IPS-18c (cell line): ENCODE results near the gene TMEM250.

Experiments used
- H3K4me3 ChIP-seq: 2 replicates; pipeline ENCODE4 v1.7.0; 2013; ENCODE audit warnings: low read depth, mild to moderate bottlenecking, low read length, moderate library complexity; ENCODE audit not compliant: insufficient read depth
- H3K9me3 ChIP-seq: one replicate; pipeline ENCODE4 v1.6.1; 2013; ENCODE audit warnings: mild to moderate bottlenecking, low read length, moderate library complexity; ENCODE audit not compliant: control insufficient read depth, insufficient read depth

TMEM250 gene

GRCh38 chr9:136083558-136084062, 35.1 kb downstream of the TMEM250 start:
- Histone ChIP-seq H3K4me3 (no peak overlapping the region), H3K9me3 (no peaks in the 10 kb centered on the region)

- H3K9me3 ChIP-seq, result no peaks in the 10 kb centered on the region
- no peak overlapping the region for H3K4me3 ChIP-seq
Observed at GRCh38 chr9:136082496-136083361, 35.9 kb downstream of the TMEM250 start.

DNA sequence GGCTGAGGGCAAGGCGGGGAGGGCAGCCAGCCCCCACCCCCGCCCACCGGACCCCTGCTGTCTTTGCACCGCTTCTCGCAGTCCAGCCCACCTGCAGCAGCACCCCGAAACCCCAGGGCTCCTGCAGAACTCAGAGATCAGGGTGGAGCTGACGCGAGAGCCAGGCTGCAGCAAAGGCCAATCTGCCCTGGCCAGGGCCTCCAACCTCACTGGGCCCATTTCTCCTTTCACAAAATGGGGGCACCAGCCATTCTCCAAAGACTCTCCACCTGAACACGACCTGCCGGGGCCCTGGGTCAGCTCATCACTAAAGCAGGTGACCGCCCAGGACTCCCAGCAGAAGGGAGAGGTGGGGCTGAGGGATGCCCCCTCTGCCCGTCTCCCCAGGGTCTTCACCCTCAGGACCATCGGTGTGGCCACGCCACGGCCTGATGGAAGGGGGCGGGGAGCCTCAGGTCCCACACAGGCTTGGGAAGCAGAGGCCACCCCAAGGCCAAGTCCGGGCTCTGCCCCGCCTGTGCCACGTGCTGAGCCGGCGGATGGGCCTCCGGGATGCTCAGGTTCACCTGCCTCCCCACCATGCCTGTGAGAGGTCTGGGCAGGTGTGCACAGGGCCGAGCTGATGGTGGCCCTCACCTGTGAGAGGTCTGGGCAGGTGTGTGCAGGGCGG, 36.7 kb downstream of the TMEM250 start:
- Histone ChIP-seq H3K9me3 (no peaks in the 10 kb centered on the region), H3K4me3 (no peak overlapping the region)

DNA sequence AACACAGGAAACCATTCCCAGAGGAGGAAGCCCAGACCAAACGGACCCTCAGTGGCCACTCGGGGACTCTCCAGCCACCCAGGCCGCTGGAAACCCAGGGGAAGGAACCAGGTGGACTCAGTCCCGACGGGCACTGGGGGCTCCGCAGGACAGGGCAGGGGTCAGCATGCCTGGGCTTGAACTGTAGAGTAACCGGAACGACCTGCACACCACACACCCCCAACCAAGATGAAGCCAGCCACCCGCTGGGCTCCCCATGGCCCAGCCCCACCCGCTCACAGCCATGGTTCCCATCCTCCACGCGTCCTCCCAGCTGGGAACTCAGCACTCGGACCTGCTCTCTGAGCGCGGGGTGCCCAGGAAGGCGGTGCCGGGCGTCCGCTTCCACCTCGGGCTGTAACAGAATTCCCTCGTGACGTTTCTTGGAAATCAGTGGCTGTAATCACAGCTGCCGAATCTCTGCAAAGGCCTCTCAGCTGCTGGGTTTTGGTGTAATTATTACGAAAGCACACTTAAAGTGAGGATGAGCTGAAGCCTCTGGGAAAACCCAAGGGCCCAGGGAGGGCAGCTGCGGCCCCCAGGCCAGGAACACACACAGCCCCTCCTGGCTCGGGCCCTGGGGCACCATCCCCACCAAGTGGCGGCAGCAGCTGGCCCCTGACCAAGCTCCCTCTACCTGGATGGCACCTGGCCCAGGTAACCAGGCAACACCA, 37.4 kb downstream of the TMEM250 start:
- H3K4me3 ChIP-seq, result no peak overlapping the region
- H3K9me3 ChIP-seq, result no peaks in the 10 kb centered on the region

- Histone ChIP-seq H3K9me3 (no peaks in the 10 kb centered on the region), H3K4me3 (no peak overlapping the region)
Observed at GRCh38 chr9:136080716-136081112, 38.0 kb downstream of the TMEM250 start.

DNA sequence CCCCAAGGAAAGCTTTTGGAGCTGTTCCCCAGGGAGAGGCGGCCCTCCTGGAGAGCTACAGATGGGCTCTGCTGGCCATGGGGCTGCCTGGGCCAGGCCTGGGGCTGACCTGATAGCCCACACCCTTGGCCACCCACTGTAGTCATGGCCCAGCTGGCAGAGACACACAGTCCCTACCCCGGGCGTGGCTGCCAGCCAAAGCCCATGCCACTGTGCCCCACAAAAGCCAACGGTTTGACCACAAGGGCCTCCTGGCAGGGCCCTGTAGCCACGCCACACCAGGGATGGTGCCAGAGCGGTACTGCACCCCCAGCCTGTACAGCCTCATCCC, 38.8 kb downstream of the TMEM250 start:
- no peaks in the 10 kb centered on the region for H3K9me3 ChIP-seq
- no peak overlapping the region for H3K4me3 ChIP-seq

- no peaks in the 10 kb centered on the region for H3K9me3 ChIP-seq
- no peak overlapping the region for H3K4me3 ChIP-seq
Observed at GRCh38 chr9:136079211-136079915, 39.3 kb downstream of the TMEM250 start.

- Histone ChIP-seq H3K9me3 (no peaks in the 10 kb centered on the region), H3K4me3 (no peak overlapping the region)
Observed at GRCh38 chr9:136078498-136079011, 40.1 kb downstream of the TMEM250 start.

GRCh38 chr9:136078024-136078423, 40.7 kb downstream of the TMEM250 start:
- H3K4me3 ChIP-seq, result no peak overlapping the region
- H3K9me3 ChIP-seq, result no peaks in the 10 kb centered on the region

GRCh38 chr9:136077491-136077890, 41.2 kb downstream of the TMEM250 start:
- Histone ChIP-seq H3K4me3 (no peak overlapping the region), H3K9me3 (no peaks in the 10 kb centered on the region)

- H3K4me3 ChIP-seq, result no peak overlapping the region
- no peaks in the 10 kb centered on the region for H3K9me3 ChIP-seq
Observed at GRCh38 chr9:136075881-136076678, 42.6 kb downstream of the TMEM250 start.

DNA sequence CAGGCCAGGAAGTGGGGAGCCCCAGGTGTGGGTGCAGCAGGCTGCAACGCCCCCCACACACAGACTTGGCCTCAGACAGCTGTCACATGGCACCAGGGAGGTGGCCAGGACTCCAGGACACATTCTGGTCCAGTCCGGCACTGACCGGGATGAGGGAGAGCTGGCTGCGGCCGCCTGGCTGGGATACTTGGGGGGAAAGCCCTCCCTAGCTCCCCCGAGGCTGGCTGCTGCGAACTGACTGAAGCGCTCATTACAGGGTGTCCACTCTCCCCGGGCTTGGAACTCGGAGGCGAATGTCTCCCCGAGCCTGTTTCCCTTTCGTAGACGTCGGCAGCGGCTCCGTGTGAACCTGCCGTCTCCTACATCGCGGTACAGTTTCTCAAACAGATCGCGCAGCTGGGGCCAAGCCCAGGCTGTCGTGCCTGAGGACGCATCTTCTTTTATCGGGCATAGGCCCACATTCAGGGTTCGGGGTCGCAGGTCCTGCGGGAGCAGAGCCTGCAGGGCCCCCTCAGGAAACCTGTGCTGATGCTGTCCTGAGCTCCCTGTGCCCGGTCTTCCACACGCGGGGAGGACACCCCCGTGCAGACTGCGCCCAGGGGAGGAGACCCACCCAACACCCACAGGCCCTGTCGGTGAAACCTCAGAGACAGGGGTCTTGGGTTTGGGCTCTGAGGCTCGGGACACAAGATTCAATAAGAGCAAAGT, 43.4 kb downstream of the TMEM250 start:
- Histone ChIP-seq H3K4me3 (no peak overlapping the region), H3K9me3 (no peaks in the 10 kb centered on the region)

DNA sequence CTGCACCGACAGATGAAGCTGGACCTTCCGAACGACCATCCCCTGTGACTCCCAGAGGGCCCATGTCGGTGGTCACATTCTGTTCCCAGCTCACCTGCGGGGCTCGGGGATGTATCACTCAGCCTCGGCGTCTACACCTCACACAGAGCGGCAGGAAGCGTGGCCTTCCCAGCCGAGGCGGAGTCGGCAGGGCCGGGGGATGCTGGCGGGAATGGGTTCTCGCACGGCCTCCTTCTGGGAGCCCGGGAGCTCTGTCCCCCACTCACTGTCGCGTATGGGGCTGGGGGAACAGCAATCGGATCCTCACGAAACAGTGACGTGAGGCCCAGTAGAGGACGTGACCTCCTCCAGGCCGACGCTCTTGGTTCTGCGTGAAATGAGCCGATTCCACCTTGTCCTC, 44.0 kb downstream of the TMEM250 start:
- H3K9me3 ChIP-seq, result no peaks in the 10 kb centered on the region
- H3K4me3 ChIP-seq, result no peak overlapping the region
